Endodermal cell (in vitro differentiated cells): ENCODE data around the gene ZNF827. TPM values are rescaled to one million over a fixed set of nuclear protein-coding genes. Genes with fewer than 3 reads are reported as not detected.

ENCODE experiments used
- DNase-seq: peaks from one replicate; pipeline ENCODE4 v3.0.0-alpha.2; 2017
- H3K27ac ChIP-seq: 2 replicates; pipeline ENCODE4 v1.5.1; 2013; ENCODE audit warnings: mild to moderate bottlenecking, low read depth, low read length, moderate library complexity
- H3K27me3 ChIP-seq: 2 replicates; pipeline ENCODE4 v1.6.1; 2013; ENCODE audit warnings: mild to moderate bottlenecking, low read length, moderate library complexity; ENCODE audit not compliant: insufficient read depth, control insufficient read depth, poor library complexity, severe bottlenecking
- H3K36me3 ChIP-seq: 2 replicates; pipeline ENCODE4 v1.7.0; 2013; ENCODE audit warnings: mild to moderate bottlenecking, low read length, moderate library complexity; ENCODE audit not compliant: control insufficient read depth, insufficient read depth
- H3K4me1 ChIP-seq: one replicate; pipeline ENCODE4 v1.7.0; 2013; ENCODE audit warnings: low read length; ENCODE audit not compliant: control insufficient read depth, insufficient read depth
- H3K4me3 ChIP-seq: 2 replicates; pipeline ENCODE4 v1.5.1; 2013; ENCODE audit warnings: mild to moderate bottlenecking, low read length, moderate library complexity
- H3K9ac ChIP-seq: 2 replicates; pipeline ENCODE4 v1.6.1; 2013; ENCODE audit warnings: mild to moderate bottlenecking, low read length, moderate library complexity; ENCODE audit not compliant: poor library complexity, severe bottlenecking; ENCODE audit errors: extremely low read depth
- H3K9me3 ChIP-seq: 2 replicates; pipeline ENCODE4 v1.6.1; 2013; ENCODE audit warnings: mild to moderate bottlenecking, low read length, moderate library complexity; ENCODE audit not compliant: control insufficient read depth
- H3K27ac Mint-ChIP-seq: 2 replicates; pipeline ENCODE4 v1.8.0; 2020; ENCODE audit warnings: mixed read lengths
- H3K27me3 Mint-ChIP-seq: 2 replicates; pipeline ENCODE4 v1.8.0; 2021; ENCODE audit warnings: mild to moderate bottlenecking, mixed read lengths; ENCODE audit not compliant: insufficient read depth
- H3K36me3 Mint-ChIP-seq: 2 replicates; pipeline ENCODE4 v1.8.0; 2020; ENCODE audit warnings: low read depth, mixed read lengths
- H3K4me1 Mint-ChIP-seq: 2 replicates; pipeline ENCODE4 v1.8.0; 2020; ENCODE audit warnings: mixed read lengths
- H3K4me3 Mint-ChIP-seq: 2 replicates; pipeline ENCODE4 v1.8.0; 2020; ENCODE audit warnings: mild to moderate bottlenecking, moderate library complexity, mixed read lengths
- H3K9me3 Mint-ChIP-seq: 2 replicates; pipeline ENCODE4 v1.8.0; 2020; ENCODE audit warnings: mild to moderate bottlenecking, mixed read lengths
- WGBS, 2 experiments: methylation state at CpG; one replicate each; pipeline versions ENCODE4 v1.1.5 to v1.1.7; 2013; ENCODE audit warnings: missing lambda C conversion rate in 2 of 2, mixed read lengths in 1 of 2; ENCODE audit not compliant: insufficient coverage in 1 of 2, insufficient read length in 1 of 2; 5-methylcytosine and 5-hydroxymethylcytosine counted together
- total RNA-seq, 2 donors: library from RNA; stranded (reverse); fragmentation: NEBNext Ultra II Directional in 1 of 2; extraction: Animal tissue kit (Norgen Biotek cat#: 25700) in 1 of 2; gene quantifications; 2 replicates in 1 of 2; 3 replicates in 1 of 2; pipeline ENCODE4 v1.2.1, GENCODE V29; 2021
- TF ChIP-seq, protein P1 (sequence below): fragments of 200-600 bp; sonication (generic); conservative IDR thresholded peaks from 2 replicates; pipeline ENCODE4 v1.5.0; 2021; ENCODE audit warnings: antibody characterized with exemption, mild to moderate bottlenecking

The ZNF827 gene
- total RNA-seq, 2 donors from 2014 or later = 33.0 to 34.9 TPM

DNA sequence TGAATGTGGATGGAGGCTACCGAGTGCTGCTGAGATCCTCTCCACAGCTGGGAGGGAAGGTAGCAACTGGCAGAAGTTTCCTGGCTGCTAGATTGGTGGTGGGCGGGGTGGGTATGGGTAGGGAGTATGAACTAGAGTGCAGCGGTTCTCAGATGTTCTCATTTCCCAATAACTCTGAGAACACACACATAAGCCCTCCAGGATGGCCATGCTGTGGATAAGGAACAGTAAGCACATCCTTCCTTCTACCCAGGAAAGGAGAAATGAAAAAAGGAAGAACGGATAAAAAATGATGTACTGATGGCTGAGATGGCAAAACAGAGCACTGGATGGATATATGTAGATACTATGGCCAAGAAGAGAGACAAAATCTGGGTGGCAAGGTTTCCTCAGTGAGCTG lies 116.0 kb downstream of the ZNF827 start:
- DNase-seq = no peak
- Mint-ChIP-seq H3K9me3 (no peaks in the 10 kb centered on the region), H3K27me3 (no peaks in the 10 kb centered on the region), H3K4me3 (no peak overlapping the region), H3K4me1 (peaks cover 21% of the 10 kb centered on the region), H3K36me3 (peaks cover 35% of the 10 kb centered on the region), H3K27ac (no peak overlapping the region)
- no peak overlapping the region for H3K9ac ChIP-seq
- H3K27ac ChIP-seq = peak overlapping the region; percentile 4
- 90 to 95% methylated on average over 2 to 3 of the region's 4 CpGs for WGBS, 2 experiments
- TF ChIP-seq, protein P1, sequence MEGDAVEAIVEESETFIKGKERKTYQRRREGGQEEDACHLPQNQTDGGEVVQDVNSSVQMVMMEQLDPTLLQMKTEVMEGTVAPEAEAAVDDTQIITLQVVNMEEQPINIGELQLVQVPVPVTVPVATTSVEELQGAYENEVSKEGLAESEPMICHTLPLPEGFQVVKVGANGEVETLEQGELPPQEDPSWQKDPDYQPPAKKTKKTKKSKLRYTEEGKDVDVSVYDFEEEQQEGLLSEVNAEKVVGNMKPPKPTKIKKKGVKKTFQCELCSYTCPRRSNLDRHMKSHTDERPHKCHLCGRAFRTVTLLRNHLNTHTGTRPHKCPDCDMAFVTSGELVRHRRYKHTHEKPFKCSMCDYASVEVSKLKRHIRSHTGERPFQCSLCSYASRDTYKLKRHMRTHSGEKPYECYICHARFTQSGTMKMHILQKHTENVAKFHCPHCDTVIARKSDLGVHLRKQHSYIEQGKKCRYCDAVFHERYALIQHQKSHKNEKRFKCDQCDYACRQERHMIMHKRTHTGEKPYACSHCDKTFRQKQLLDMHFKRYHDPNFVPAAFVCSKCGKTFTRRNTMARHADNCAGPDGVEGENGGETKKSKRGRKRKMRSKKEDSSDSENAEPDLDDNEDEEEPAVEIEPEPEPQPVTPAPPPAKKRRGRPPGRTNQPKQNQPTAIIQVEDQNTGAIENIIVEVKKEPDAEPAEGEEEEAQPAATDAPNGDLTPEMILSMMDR = no peak
- H3K9me3 ChIP-seq = no peaks in the 10 kb centered on the region
- peaks cover 44% of the 10 kb centered on the region for H3K36me3 ChIP-seq
- H3K4me3 ChIP-seq = no peak overlapping the region
- no peaks in the 10 kb centered on the region for H3K27me3 ChIP-seq
- no peaks in the 10 kb centered on the region for H3K4me1 ChIP-seq

DNA sequence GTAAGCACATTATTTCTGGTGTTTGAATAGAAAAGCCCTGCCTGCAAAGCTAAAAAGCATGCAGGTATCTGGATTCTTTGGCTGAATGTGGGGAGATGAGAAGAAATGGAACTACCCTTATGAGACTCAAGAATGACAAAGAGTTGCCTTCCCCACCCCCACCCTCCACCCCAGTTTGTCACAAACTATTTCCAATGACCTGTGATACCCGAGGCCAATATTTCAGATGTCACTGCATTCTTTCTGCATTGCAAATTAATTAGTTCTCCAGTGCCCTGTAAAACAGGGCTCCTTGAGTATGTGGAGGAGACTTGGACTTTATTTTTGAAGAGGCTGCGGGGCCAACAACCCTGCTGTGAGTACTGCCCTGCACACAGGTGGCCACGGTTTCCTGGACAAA lies 116.4 kb downstream of the ZNF827 start:
- Mint-ChIP-seq H3K4me1 (peaks cover 21% of the 10 kb centered on the region), H3K9me3 (no peaks in the 10 kb centered on the region), H3K4me3 (no peak overlapping the region), H3K27ac (no peak overlapping the region), H3K27me3 (no peaks in the 10 kb centered on the region), H3K36me3 (peaks cover 39% of the 10 kb centered on the region)
- H3K9me3 ChIP-seq = no peaks in the 10 kb centered on the region
- no peaks in the 10 kb centered on the region for H3K27me3 ChIP-seq
- no peak overlapping the region for H3K9ac ChIP-seq
- no peak for DNase-seq
- H3K36me3 ChIP-seq = peaks cover 44% of the 10 kb centered on the region
- WGBS, 2 experiments = 83 to 86% methylated on average over 2 to 3 of the region's 3 CpGs
- H3K4me1 ChIP-seq = no peaks in the 10 kb centered on the region
- peak overlapping the region; percentile 4 for H3K27ac ChIP-seq
- TF ChIP-seq, protein P1 = no peak
- no peak overlapping the region for H3K4me3 ChIP-seq

DNA sequence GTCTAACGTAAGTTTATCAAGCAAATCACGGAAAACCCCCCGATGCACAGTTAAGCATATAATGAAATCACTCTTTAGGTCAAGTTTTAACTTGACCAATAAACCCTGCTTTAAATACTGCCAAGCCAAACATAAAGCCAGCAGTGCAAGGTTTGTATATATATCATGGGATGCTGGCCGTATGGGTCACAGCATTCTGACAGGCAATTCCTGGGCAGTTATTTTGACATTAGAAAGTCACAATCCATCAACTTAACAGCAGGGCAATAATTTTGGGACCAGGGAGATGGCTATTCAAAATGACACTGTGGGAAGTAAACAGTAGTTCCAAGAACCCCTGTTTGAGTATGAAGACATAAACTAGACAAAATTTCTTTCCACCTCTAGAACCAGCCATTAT lies 116.9 kb downstream of the ZNF827 start:
- no peak for DNase-seq
- no peak overlapping the region for H3K27ac Mint-ChIP-seq
- peaks cover 21% of the 10 kb centered on the region for H3K4me1 Mint-ChIP-seq

More for the DNA sequence above, 116.9 kb downstream of the ZNF827 start:
- H3K9ac ChIP-seq = no peak overlapping the region
- TF ChIP-seq, protein P1 = no peak
- no peaks in the 10 kb centered on the region for H3K27me3 ChIP-seq
- H3K4me1 ChIP-seq = no peaks in the 10 kb centered on the region
- no peak overlapping the region for H3K27ac ChIP-seq
- Mint-ChIP-seq H3K9me3 (no peaks in the 10 kb centered on the region), H3K27me3 (no peaks in the 10 kb centered on the region), H3K4me3 (no peak overlapping the region), H3K36me3 (peaks cover 38% of the 10 kb centered on the region)
- no peaks in the 10 kb centered on the region for H3K9me3 ChIP-seq
- 93 to 100% methylated on average over 2 to 4 of the region's 4 CpGs for WGBS, 2 experiments
- H3K4me3 ChIP-seq = no peak overlapping the region
- H3K36me3 ChIP-seq = peaks cover 47% of the 10 kb centered on the region
